ENCODE measurements around the gene SYNJ2.

DNA sequence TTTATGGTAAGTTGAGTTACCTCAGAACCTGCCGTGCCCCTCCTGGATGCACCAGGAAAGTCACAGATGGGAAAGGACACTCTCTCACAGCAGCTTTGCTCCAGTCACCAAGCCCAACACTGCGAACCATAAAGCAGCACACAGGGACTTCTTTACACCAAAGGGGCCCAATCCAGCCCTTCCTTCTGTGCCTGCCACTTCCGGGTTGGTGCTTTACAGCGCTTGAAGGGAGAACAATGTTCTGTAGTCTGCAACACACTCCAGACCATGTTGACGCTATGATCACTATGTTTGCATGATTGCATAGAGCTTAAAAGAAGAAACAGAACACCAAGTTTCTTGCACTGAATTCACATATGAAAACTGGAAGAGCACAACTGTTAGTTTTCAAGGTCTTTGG lies 129.3 kb downstream of the SYNJ2 start:
- TF ChIP-seq POLR2AphosphoS5 (IDR thresholded peaks at IDR 0.05; ENCODE audit: insufficient read depth, low read depth, low read length): no peak
- TF ChIP-seq, protein P1, sequence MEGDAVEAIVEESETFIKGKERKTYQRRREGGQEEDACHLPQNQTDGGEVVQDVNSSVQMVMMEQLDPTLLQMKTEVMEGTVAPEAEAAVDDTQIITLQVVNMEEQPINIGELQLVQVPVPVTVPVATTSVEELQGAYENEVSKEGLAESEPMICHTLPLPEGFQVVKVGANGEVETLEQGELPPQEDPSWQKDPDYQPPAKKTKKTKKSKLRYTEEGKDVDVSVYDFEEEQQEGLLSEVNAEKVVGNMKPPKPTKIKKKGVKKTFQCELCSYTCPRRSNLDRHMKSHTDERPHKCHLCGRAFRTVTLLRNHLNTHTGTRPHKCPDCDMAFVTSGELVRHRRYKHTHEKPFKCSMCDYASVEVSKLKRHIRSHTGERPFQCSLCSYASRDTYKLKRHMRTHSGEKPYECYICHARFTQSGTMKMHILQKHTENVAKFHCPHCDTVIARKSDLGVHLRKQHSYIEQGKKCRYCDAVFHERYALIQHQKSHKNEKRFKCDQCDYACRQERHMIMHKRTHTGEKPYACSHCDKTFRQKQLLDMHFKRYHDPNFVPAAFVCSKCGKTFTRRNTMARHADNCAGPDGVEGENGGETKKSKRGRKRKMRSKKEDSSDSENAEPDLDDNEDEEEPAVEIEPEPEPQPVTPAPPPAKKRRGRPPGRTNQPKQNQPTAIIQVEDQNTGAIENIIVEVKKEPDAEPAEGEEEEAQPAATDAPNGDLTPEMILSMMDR (IDR thresholded peaks at IDR 0.05; ENCODE audit: extremely low read depth in 1 of 2, insufficient read depth in 1 of 2, low read depth in 1 of 2, low read length in 2 of 2): no peak
- TF ChIP-seq POLR2A (IDR thresholded peaks at IDR 0.05; ENCODE audit: low read depth, low read length): no peak
- TF ChIP-seq, protein P2, sequence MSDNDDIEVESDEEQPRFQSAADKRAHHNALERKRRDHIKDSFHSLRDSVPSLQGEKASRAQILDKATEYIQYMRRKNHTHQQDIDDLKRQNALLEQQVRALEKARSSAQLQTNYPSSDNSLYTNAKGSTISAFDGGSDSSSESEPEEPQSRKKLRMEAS (IDR thresholded peaks at IDR 0.05; ENCODE audit: insufficient read depth, insufficient read length): no peak
- no peak for TF ChIP-seq GATA2 (IDR thresholded peaks at IDR 0.05; ENCODE audit: insufficient read depth, insufficient read length, low read depth, low read length)
- TF ChIP-seq FOS (IDR thresholded peaks at IDR 0.05; ENCODE audit: borderline replicate concordance, insufficient read depth, low read length): no peak
- TF ChIP-seq MYC (IDR thresholded peaks at IDR 0.05; ENCODE audit: low read depth, low read length): no peak
- TF ChIP-seq EZH2 (IDR thresholded peaks at IDR 0.05; ENCODE audit: borderline replicate concordance, low read depth, low read length, severe bottlenecking): no peak
